ENCODE data around the gene PHKA1. TPM values are rescaled to one million over a fixed set of nuclear protein-coding genes. Genes with fewer than 3 reads are reported as not detected.
A peak's percentile ranks its signal among the peaks of the same experiment; 100 is the strongest.

PHKA1 gene
- total RNA-seq, 4 donors from 2014 or later = 0.76 to 4.0 (median 2.5) TPM

- intact Hi-C loops (cut with DNase I; ENCODE audit: low total_unique reads) = no loop called here
- DNase-seq (ENCODE audit: low spot score in 2 of 2) = no peak
- no peak for TF ChIP-seq CTCF (IDR thresholded peaks at IDR 0.05)
- TF ChIP-seq POLR2A (IDR thresholded peaks at IDR 0.05) = no peak
- H3K4me3 ChIP-seq (ENCODE audit: low read depth, poor library complexity, severe bottlenecking) = no peak overlapping the region
These were observed 89.9 kb downstream of the PHKA1 start for GRCh38 chrX:72624194-72624593.

GRCh38 chrX:72621625-72622485, 92.3 kb downstream of the PHKA1 start:
- no peak overlapping the region for H3K4me3 ChIP-seq (ENCODE audit: low read depth, poor library complexity, severe bottlenecking)
- TF ChIP-seq CTCF (IDR thresholded peaks at IDR 0.05) = no peak
- TF ChIP-seq POLR2A (IDR thresholded peaks at IDR 0.05) = no peak
- intact Hi-C loops (cut with DNase I; ENCODE audit: low total_unique reads) = no loop called here
- WGBS, 2 donors = 61 to 77% methylated on average over 4 of the region's 4 CpGs
- no peak for DNase-seq (ENCODE audit: low spot score in 2 of 2)

- no peak for TF ChIP-seq POLR2A (IDR thresholded peaks at IDR 0.05)
- TF ChIP-seq CTCF (IDR thresholded peaks at IDR 0.05) = no peak
- intact Hi-C loops (cut with DNase I; ENCODE audit: low total_unique reads) = no loop called here
- 40 to 69% methylated on average over 1 of the region's 1 CpG for WGBS, 2 donors
- H3K4me3 ChIP-seq (ENCODE audit: low read depth, poor library complexity, severe bottlenecking) = no peak overlapping the region
- DNase-seq (ENCODE audit: low spot score in 2 of 2) = no peak
These were observed 92.9 kb downstream of the PHKA1 start for GRCh38 chrX:72621163-72621562.

DNA sequence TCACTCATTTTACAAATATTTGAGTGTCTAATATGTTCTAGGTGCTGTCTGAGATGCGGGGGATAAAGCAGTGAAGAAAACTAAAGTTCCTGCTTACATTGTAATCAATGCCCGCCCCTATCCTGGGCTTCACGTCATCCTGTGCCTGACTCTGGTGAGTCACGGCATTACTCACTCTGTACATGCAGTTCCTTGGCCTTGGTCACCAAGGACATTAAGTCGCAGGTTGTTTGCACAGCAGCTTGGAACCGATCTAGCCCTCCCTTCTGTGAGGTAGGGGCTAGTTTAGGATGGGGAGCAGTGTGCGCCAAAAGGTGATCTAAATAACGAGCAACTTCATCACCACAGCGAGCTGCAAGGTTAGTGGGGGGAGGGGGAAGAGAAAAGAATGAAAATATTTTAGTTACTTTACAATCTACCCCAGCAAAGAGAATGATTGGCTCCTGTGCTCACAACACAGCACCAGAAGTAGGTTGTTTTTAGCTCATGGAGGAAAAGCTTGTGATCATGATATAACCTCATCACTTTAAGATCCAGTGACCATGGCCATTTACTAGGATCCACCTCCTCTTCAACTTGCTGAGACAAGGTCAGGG, 93.5 kb downstream of the PHKA1 start:
- intact Hi-C loops (cut with DNase I; ENCODE audit: low total_unique reads) = no loop called here
- 58 to 70% methylated on average over 9 of the region's 9 CpGs for WGBS, 2 donors
- TF ChIP-seq CTCF (IDR thresholded peaks at IDR 0.05) = no peak
- no peak for TF ChIP-seq POLR2A (IDR thresholded peaks at IDR 0.05)
- DNase-seq (ENCODE audit: low spot score in 2 of 2) = peak in 1 of 2 donors; percentile 21
- no peak overlapping the region for H3K4me3 ChIP-seq (ENCODE audit: low read depth, poor library complexity, severe bottlenecking)

DNA sequence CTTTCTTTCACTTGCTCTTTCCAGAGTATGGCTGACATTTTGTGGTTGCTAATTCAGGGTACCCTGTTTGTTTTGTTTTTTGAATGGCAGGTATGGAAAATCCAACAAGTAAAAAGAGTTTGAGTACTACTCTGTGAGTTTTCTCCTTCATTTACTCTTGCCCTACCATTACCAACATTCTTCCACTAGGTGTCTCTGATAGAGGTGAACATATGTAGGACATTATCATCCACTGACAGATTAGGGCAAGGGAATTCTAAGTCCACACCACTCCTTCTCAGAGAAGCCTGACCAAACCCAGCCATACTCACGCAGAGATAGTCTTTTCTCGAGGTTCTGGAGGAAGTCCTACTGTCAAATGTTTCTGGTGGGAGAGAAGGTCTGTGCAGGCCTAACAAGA, 104.8 kb downstream of the PHKA1 start:
- DNase-seq (ENCODE audit: low spot score in 2 of 2) = no peak
- TF ChIP-seq POLR2A (IDR thresholded peaks at IDR 0.05) (no peak), CTCF (IDR thresholded peaks at IDR 0.05) (no peak)
- 44 to 86% methylated on average over 2 of the region's 2 CpGs for WGBS, 2 donors
- intact Hi-C loops (cut with DNase I; ENCODE audit: low total_unique reads) = no loop called here
- no peak overlapping the region for H3K4me3 ChIP-seq (ENCODE audit: low read depth, poor library complexity, severe bottlenecking)

Data from lower leg skin (tissue), 4 donors.